HG02885 (cell line): ENCODE results near the gene ESPNL.

Source experiments
- ATAC-seq: cut with Tn5 transposase; IDR thresholded peaks from one replicate; pipeline ENCODE4 v1.9.1; 2021; ENCODE audit warnings: mild to moderate bottlenecking; ENCODE audit not compliant: unreplicated experiment, poor library complexity

Gene ESPNL

GRCh38 chr2:238139196-238140039 lies 39.3 kb downstream of the ESPNL start:
- no peak for ATAC-seq

- no peak for ATAC-seq
Measured at GRCh38 chr2:238140040-238140439, 39.9 kb downstream of the ESPNL start.

DNA sequence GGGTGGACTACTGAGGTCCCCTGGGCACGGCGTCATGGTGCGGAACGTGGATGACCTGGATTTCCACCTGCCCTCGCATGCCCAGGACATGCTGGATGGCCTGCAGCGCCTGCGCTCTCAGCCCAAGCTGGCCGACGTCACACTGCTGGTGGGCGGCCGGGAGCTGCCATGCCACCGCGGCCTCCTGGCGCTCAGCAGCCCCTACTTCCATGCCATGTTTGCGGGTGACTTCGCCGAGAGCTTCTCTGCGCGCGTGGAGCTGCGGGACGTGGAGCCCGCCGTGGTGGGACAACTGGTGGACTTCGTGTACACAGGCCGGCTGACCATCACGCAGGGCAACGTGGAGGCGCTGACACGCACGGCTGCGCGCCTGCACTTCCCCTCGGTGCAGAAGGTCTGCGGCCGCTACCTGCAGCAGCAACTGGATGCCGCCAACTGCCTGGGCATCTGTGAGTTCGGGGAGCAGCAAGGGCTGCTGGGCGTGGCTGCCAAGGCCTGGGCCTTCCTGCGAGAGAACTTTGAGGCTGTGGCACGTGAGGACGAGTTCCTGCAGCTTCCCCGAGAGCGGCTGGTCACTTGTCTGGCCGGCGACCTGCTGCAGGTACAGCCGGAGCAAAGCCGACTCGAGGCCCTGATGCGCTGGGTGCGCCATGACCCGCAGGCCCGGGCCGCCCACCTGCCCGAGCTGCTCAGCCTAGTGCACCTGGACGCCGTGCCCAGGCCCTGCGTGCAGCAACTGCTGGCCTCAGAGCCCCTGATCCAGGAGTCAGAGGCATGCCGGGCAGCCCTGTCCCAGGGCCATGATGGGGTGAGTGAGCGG lies 40.8 kb downstream of the ESPNL start:
- ATAC-seq, result no peak

DNA sequence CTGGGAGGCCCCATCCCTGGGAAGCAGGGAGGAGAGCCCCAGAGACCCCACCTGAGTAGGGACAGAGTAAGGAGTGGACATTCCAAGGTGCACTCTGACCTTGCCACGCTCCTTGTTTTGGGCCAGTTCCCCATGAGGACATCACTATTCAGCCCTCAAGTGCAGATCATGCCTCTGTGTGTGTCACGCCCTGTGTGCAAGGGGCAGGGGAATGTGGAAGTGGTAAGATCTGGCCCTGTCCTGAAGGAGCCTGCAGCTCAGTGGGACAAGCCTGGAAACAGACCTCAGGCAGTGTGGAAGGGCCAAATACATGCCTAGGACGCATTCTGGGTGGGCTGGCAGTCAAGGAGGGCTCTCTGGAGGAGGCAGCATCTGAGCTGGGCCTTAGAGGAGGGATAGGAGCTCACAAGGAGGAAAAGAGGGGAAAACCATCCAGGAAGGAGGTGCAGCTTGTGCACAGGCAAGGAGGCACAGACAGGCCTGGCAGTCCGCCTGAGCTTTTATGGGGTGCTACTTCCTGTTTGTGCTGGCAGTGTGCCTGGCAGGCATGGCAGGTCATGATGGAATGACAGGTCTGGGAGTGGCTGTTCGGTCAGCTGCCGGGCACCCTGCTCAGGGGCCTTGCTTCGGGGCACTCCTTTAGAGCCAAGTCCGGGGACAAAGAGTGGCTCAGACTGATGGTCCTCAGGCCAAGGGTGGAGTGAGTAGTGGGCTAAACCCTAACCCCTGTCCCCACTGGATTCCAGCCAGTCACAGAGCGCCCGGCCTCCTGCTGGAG lies 41.6 kb downstream of the ESPNL start:
- ATAC-seq, result no peak

DNA sequence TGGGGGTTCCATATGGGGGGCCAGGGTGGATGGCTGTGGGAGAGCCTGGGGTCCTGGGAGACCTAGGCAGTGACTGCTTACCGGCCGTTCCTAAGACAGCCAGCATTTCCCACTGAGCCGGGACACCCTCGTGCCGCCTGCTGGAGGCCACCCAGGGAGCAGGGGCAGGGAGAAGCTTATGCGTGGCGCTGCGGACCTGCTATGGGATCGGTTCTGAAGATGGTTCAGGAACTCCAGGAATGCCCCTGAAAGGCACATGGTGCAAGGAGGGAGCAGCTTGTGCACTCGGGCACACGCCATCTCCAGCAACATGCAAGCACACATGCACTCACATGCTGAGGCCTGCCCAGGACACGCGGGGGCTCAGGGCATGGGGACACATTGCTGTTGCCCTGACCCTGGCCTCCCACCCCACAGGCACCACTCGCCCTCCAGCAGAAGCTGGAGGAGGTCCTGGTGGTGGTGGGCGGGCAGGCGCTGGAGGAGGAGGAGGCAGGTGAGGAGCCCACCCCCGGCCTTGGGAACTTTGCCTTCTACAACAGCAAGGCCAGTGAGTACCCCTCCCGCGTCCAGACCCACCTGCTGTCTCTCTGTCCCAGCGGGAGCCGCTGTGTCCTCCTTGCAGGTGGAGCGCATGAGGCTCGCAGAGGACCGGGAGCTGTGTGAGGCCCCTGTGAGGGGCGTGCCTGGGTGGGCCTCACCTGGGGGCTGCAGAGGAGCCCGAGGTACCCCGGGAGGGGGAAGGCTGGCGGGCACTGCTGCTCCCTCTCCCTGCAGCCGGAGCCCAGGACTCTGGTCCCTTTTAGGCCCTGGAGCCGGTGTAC lies 42.5 kb downstream of the ESPNL start:
- ATAC-seq, result no peak

DNA sequence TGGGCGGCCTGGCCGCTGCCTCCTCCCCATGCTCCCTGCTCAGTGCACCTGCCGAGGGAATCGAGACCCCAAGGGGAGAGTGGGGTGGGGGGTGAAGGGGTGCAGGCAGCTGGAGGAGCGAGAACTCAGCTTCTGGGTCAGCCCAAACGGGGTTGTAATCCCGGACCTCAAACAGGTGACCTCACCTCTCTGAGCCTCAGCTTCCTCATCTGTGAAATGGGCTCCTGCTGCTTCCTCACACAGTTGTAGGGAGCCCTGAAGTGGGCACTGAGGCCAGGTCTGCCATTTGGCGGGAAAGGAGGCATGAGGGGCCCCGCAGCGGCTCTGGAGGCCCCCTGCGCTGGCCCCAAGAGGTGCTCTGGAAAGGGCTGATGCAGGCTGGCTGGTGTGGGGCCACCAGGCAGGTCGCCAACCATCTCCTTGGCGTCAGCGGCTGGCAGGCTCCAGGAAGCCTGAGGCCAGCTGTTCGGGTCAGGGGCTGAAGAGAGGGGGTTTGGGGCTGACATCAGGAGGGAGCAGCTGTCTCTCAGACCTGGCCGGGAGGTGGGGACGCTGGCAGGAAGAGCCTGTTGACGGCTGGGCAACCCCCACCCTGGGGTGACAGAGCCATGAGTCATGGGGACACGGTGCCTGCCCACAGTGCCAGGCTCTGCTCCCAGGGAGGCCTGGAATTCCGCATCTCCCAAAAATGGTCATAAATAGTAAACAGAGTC lies 43.3 kb downstream of the ESPNL start:
- ATAC-seq, result no peak

GRCh38 chr2:238144262-238144661 lies 44.1 kb downstream of the ESPNL start:
- ATAC-seq, result no peak

- no peak for ATAC-seq
Measured at GRCh38 chr2:238145046-238145445, 44.9 kb downstream of the ESPNL start.

DNA sequence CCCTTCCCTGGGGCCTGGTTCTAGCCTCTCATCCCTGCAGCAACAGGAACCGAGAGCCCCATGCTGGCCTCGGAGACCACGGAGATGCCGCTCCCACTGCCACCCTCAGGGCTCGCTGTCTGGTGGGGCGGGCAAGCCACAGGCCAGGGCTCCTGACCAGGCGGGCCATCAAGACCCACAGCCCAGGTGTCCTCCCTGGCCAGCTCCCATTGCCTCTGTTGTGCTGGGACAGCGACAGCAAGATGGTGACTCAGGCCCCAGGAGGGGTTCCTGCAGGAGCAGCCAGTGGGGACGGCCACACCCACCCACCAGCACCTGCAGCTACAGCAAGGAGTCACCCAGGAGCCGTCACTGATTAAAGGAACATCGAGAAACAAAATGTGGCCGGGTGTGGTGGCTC lies 45.7 kb downstream of the ESPNL start:
- no peak for ATAC-seq

DNA sequence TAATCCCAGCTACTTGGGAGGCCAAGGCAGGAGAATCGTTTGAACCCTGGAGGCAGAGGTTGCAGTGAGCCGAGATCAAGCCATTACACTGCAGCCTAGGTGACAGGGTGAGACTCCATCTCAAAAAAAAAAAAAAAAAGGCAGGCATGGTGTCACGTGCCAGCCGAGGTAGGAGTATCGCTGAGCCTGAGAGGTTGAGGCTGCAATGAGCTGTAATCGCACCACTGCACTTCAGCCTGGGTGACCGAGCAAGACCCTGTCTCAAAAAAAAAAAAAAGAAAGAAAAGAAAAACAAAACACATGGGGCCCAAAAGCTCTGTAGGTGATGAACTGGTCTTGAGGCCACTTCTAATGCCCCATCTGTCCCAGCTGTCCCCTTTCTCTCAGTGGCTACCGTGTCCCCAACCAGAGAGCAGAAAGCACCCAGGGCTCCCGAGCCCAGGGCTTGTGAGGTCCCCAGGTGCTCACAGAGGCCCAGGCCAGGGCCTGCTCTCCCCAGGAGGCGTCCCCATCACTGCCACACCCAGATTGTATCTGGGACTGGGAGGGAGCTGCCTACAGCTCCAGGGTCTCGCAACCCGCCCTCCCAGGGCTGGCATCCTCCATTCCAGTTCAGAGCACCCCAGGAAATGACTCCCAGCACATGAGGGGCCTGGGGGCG lies 46.9 kb downstream of the ESPNL start:
- no peak for ATAC-seq

GRCh38 chr2:238148981-238149380 lies 48.8 kb downstream of the ESPNL start:
- ATAC-seq, result no peak

GRCh38 chr2:238149841-238150572 lies 49.9 kb downstream of the ESPNL start:
- no peak for ATAC-seq

GRCh38 chr2:238150686-238151085 lies 50.5 kb downstream of the ESPNL start:
- ATAC-seq, result no peak

DNA sequence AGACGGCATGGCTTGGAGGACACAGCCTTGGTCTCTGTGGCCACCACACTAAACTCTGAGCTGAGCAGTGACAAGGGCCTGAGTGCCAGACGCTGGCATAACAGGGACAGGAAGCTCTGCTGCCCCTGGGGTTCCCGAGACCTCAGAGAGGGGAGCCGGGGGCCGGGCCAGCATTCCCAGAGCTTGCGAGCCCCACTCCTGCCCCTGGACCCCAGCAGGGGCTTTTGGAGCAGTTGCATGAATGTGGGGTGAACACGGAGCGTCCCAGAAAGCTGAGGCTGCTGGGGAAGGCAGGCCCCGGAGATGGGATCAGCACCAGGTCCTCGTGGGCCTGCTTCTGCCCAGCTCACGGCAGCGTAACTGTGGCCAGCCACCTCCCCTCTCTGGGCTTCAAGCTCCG lies 51.1 kb downstream of the ESPNL start:
- no peak for ATAC-seq

DNA sequence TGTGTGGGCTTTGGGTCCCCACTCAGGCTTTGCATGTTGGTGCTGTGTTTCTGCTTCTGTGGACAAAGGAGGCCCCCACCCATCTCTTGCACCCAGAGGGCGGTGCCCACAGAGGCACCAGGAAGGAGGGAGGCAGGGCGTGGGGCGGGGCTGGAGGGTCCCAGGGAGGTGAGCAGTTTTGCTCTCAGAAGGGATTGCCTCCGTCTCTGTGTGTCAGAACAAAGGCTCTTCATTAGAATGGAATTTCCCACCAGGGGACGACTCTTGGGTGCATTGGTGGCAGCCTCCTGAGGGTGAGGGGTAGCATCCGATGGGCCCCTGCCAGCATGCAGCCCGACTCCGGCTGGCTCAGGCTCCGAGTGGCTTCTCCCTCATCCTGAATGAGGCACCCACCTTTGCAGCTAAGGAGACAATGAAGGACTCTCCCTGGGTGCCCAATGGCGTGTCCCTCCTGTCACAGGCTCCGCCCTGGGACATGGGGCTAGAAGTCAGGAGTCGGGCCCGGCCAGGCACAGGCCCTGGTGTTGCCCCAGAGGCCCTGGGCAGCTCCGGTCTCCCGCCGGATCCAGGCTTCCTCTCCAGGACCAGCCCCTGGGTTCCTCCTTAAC lies 51.6 kb downstream of the ESPNL start:
- ATAC-seq, result no peak

GRCh38 chr2:238152771-238153688 lies 52.9 kb downstream of the ESPNL start:
- no peak for ATAC-seq

DNA sequence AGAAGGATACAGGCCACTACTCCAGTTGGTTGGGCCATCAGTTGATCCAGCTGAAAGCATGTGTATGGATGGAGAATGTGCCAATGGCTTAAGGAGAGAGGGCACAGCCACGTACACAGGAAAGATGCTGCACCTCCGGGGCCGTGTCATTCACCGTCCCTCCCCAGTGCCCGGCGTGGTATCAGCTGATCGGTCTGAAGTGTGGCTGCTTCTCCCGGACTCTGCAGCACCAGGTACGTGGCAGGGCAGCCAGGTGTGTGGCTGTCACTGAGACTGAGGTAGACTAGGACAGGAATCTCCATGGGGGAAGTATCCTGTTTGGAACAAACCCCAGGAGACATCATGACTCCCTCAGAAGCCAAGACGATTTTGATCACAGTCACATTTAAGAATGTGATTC lies 54.4 kb downstream of the ESPNL start:
- ATAC-seq, result no peak
